ENCODE measurements around the gene KCND1. TPM values are rescaled to one million over a fixed set of nuclear protein-coding genes. Genes with fewer than 3 reads are reported as not detected.
"Not testable (repeated sequence)": the region's sequence is repeated elsewhere in the genome, so short reads cannot be mapped to it uniquely, and the experiment has no call there.

The KCND1 gene
- total RNA-seq, 1 donor from 2014 or later, result 6.0 TPM

DNA sequence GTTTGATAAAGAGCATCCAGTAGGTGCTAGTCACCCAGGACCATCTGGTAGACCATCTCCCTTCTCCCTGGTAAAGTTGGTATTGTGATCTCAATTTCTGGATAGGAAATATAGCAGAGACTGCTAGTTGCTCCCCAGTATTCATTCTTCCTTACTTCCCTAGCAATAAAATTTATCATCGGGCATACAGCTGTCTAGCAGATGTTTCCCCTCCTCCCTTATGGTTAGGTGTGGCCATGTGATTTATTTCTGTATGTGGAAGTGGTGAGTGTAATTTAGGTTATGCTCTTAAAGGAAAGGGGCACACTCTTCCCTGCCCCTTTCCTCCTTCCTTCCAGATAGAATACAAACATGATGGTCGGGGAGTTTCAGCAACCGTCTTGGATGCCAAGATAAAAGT, 12.3 kb upstream of the KCND1 start:
- Mint-ChIP-seq H3K9me3 (ENCODE audit: unreplicated experiment) (no peaks in the 10 kb centered on the region), H3K36me3 (ENCODE audit: low read depth, unreplicated experiment) (peaks cover 41% of the 10 kb centered on the region), H3K4me3 (ENCODE audit: unreplicated experiment) (no peak overlapping the region), H3K27ac (ENCODE audit: unreplicated experiment) (no peak overlapping the region), H3K4me1 (ENCODE audit: unreplicated experiment) (no peaks in the 10 kb centered on the region), H3K27me3 (ENCODE audit: unreplicated experiment) (peaks cover 6% of the 10 kb centered on the region)
- no peak for DNase-seq (ENCODE audit: low spot score)
- no peak for TF ChIP-seq CTCF (IDR thresholded peaks at IDR 0.05; ENCODE audit: unreplicated experiment)

DNA sequence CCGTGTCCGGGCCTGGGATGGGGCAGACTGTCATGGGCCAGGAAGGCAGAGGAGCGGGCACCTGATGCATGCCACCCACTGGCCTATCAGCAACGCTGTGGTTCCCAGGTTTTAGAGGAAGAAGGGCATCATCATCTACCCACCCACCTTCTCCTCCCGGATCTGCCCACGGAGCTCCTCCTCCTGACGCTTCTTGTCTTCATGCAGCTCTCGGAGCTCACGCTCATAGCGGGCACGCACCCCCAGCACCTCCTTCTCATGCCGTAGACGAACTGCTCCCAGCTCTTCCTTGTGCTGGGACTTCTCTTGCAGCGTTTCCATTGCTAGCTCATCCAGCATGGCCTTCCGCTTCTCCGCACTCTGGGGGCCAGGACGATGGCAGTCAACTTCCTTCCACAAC, 11.4 kb upstream of the KCND1 start:
- peaks cover 2% of the 10 kb centered on the region for H3K27me3 Mint-ChIP-seq (ENCODE audit: unreplicated experiment)
- no peaks in the 10 kb centered on the region for H3K9me3 Mint-ChIP-seq (ENCODE audit: unreplicated experiment)
- no peak for TF ChIP-seq CTCF (IDR thresholded peaks at IDR 0.05; ENCODE audit: unreplicated experiment)
- DNase-seq (ENCODE audit: low spot score), result no peak
- peaks cover 40% of the 10 kb centered on the region for H3K36me3 Mint-ChIP-seq (ENCODE audit: low read depth, unreplicated experiment)
- H3K4me3 Mint-ChIP-seq (ENCODE audit: unreplicated experiment), result no peak overlapping the region
- no peaks in the 10 kb centered on the region for H3K4me1 Mint-ChIP-seq (ENCODE audit: unreplicated experiment)
- no peak overlapping the region for H3K27ac Mint-ChIP-seq (ENCODE audit: unreplicated experiment)

- Mint-ChIP-seq H3K4me1 (ENCODE audit: unreplicated experiment) (no peaks in the 10 kb centered on the region), H3K9me3 (ENCODE audit: unreplicated experiment) (no peaks in the 10 kb centered on the region), H3K27ac (ENCODE audit: unreplicated experiment) (no peak overlapping the region), H3K27me3 (ENCODE audit: unreplicated experiment) (no peaks in the 10 kb centered on the region), H3K36me3 (ENCODE audit: low read depth, unreplicated experiment) (peaks cover 40% of the 10 kb centered on the region), H3K4me3 (ENCODE audit: unreplicated experiment) (no peak overlapping the region)
- DNase-seq (ENCODE audit: low spot score), result no peak
- TF ChIP-seq CTCF (IDR thresholded peaks at IDR 0.05; ENCODE audit: unreplicated experiment), result no peak
These were observed 9.5 kb upstream of the KCND1 start for GRCh38 chrX:48981178-48981577.

- not testable (repeated sequence) for H3K4me1 Mint-ChIP-seq (ENCODE audit: unreplicated experiment); DNase-seq (ENCODE audit: low spot score); H3K9me3 Mint-ChIP-seq (ENCODE audit: unreplicated experiment); H3K27me3 Mint-ChIP-seq (ENCODE audit: unreplicated experiment); H3K4me3 Mint-ChIP-seq (ENCODE audit: unreplicated experiment); H3K27ac Mint-ChIP-seq (ENCODE audit: unreplicated experiment)
- peaks cover 39% of the 10 kb centered on the region for H3K36me3 Mint-ChIP-seq (ENCODE audit: low read depth, unreplicated experiment)
These were observed 8.7 kb upstream of the KCND1 start for GRCh38 chrX:48980341-48980740.

DNA sequence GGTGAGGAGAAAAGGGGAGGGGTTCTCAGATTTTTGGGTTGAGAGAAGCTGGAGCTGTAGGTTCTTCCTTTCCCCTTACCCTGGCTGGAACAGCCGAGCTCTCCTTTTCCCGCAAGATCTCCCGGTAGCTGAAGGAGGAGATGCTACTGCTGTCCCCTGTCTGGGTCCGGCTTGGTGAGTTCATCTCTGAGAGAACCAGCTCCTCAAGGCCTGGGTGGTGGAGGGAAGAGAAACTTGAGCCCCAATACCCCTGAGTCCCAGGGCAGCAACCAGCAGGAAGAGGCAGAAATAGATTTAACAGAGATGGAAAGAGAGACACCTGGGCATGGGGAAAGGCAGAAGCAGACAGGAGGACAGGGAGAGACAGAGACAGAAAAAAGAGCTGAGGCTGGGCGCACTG, 6.6 kb upstream of the KCND1 start:
- Mint-ChIP-seq H3K36me3 (ENCODE audit: low read depth, unreplicated experiment) (peaks cover 37% of the 10 kb centered on the region), H3K4me1 (ENCODE audit: unreplicated experiment) (peaks cover 2% of the 10 kb centered on the region), H3K27ac (ENCODE audit: unreplicated experiment) (no peak overlapping the region), H3K4me3 (ENCODE audit: unreplicated experiment) (no peak overlapping the region), H3K9me3 (ENCODE audit: unreplicated experiment) (no peaks in the 10 kb centered on the region), H3K27me3 (ENCODE audit: unreplicated experiment) (peaks cover 2% of the 10 kb centered on the region)
- no peak for TF ChIP-seq CTCF (IDR thresholded peaks at IDR 0.05; ENCODE audit: unreplicated experiment)
- DNase-seq (ENCODE audit: low spot score), result no peak

DNA sequence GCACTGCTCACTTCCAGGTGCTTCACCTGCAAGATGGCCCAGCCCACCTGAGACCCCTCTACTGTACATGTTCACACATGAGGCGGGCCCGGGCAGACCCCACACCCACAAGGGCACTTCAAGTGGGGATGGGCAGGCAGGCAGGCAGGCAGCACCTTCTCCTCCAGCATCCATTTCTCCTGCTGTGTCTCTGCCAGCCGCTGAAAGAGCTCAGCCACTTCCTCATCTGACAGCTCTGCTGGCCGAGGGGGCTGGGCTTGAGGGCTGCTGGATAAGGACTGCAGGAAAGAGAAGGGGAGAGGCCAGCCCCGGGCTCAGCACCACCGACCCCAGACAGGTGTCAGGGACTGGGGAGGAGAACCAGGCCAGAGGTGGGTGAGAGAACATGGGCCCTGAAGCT, 4.4 kb upstream of the KCND1 start:
- Mint-ChIP-seq H3K27ac (ENCODE audit: unreplicated experiment) (no peak overlapping the region), H3K27me3 (ENCODE audit: unreplicated experiment) (peaks cover 8% of the 10 kb centered on the region), H3K4me1 (ENCODE audit: unreplicated experiment) (peaks cover 5% of the 10 kb centered on the region), H3K4me3 (ENCODE audit: unreplicated experiment) (no peak overlapping the region), H3K9me3 (ENCODE audit: unreplicated experiment) (no peaks in the 10 kb centered on the region), H3K36me3 (ENCODE audit: low read depth, unreplicated experiment) (peaks cover 37% of the 10 kb centered on the region)
- no peak for DNase-seq (ENCODE audit: low spot score)
- no peak for TF ChIP-seq CTCF (IDR thresholded peaks at IDR 0.05; ENCODE audit: unreplicated experiment)

Measured in endothelial cell (in vitro differentiated cells).